Right forelimb (tissue), 1 donor: Measurements from ENCODE around the gene LRRN2.

Experiments used
- DNase-seq: peaks from one replicate; pipeline ENCODE4 v3.0.0-alpha.2; 2018

Gene LRRN2

GRCh38 chr1:204688776-204689175, 3.2 kb upstream of the LRRN2 start:
- DNase-seq: no peak

GRCh38 chr1:204688007-204688406, 2.5 kb upstream of the LRRN2 start:
- no peak for DNase-seq

- DNase-seq: peak; percentile 50
These were observed 835 bp downstream of the LRRN2 start for GRCh38 chr1:204684571-204685235.

GRCh38 chr1:204684206-204684570, 1.4 kb downstream of the LRRN2 start:
- DNase-seq: no peak

GRCh38 chr1:204683284-204684205, 2.0 kb downstream of the LRRN2 start:
- no peak for DNase-seq

- no peak for DNase-seq
These were observed 5.1 kb downstream of the LRRN2 start for GRCh38 chr1:204680461-204680860.

- DNase-seq: no peak
These were observed 5.5 kb downstream of the LRRN2 start for GRCh38 chr1:204680051-204680450.

- DNase-seq: no peak
These were observed 6.6 kb downstream of the LRRN2 start for GRCh38 chr1:204678721-204679475.

- no peak for DNase-seq
These were observed 7.7 kb downstream of the LRRN2 start for GRCh38 chr1:204677864-204678263.

- DNase-seq: no peak
These were observed 9.5 kb downstream of the LRRN2 start for GRCh38 chr1:204676043-204676442.

- DNase-seq: no peak
These were observed 11.5 kb downstream of the LRRN2 start for GRCh38 chr1:204673909-204674649.

GRCh38 chr1:204673209-204673608, 12.3 kb downstream of the LRRN2 start:
- no peak for DNase-seq

- no peak for DNase-seq
These were observed 12.9 kb downstream of the LRRN2 start for GRCh38 chr1:204672482-204673121.

GRCh38 chr1:204672069-204672468, 13.5 kb downstream of the LRRN2 start:
- DNase-seq: no peak

GRCh38 chr1:204670152-204670927, 15.2 kb downstream of the LRRN2 start:
- no peak for DNase-seq

GRCh38 chr1:204669579-204669978, 16.0 kb downstream of the LRRN2 start:
- no peak for DNase-seq

GRCh38 chr1:204664384-204664651, 21.2 kb downstream of the LRRN2 start:
- no peak for DNase-seq

GRCh38 chr1:204663644-204664383, 21.7 kb downstream of the LRRN2 start:
- no peak for DNase-seq

- DNase-seq: no peak
These were observed 23.0 kb downstream of the LRRN2 start for GRCh38 chr1:204662530-204662929.

- DNase-seq: no peak
These were observed 25.0 kb downstream of the LRRN2 start for GRCh38 chr1:204660509-204660908.

- DNase-seq: no peak
These were observed 26.5 kb downstream of the LRRN2 start for GRCh38 chr1:204659056-204659455.
